Left ventricle myocardium inferior (tissue), 1 donor: Measurements from ENCODE around the gene STAMBP. TPM values are rescaled to one million over a fixed set of nuclear protein-coding genes. Genes with fewer than 3 reads are reported as not detected.

Source experiments
- DNase-seq: peaks from one replicate; pipeline ENCODE4 v3.0.0-alpha.2; 2020
- H3K27ac ChIP-seq: fragments of 200-600 bp; replicated peaks from 2 replicates; pipeline ENCODE4 v1.8.0; 2021
- H3K27me3 ChIP-seq: fragments of 200-600 bp; 2 replicates; pipeline ENCODE4 v1.8.0; 2021; ENCODE audit warnings: low read depth
- H3K36me3 ChIP-seq: fragments of 200-600 bp; 2 replicates; pipeline ENCODE4 v1.8.0; 2021
- H3K4me1 ChIP-seq: fragments of 200-600 bp; 2 replicates; pipeline ENCODE4 v1.8.0; 2021
- H3K4me3 ChIP-seq: fragments of 200-600 bp; 2 replicates; pipeline ENCODE4 v1.8.0; 2021; ENCODE audit warnings: mild to moderate bottlenecking, moderate library complexity
- H3K9me3 ChIP-seq: fragments of 200-600 bp; replicated peaks from 2 replicates; pipeline ENCODE4 v1.8.0; 2021
- intact Hi-C: fragments of 100-400 bp; cut with micrococcal nuclease; formaldehyde crosslinking; loops from one replicate; pipeline ENCODE4 v1.11.0; 2022
- total RNA-seq: library from RNA; stranded (reverse); fragmentation: NEBNext Ultra II Directional; extraction: Animal tissue kit (Norgen Biotek cat#: 25700); gene quantifications from one replicate; pipeline ENCODE4 v1.2.1, GENCODE V29; 2021
- TF ChIP-seq, protein P1 (sequence below): fragments of 200-600 bp; IDR thresholded peaks from 2 replicates; pipeline ENCODE4 v1.8.0; 2021; ENCODE audit warnings: antibody characterized with exemption, mild to moderate bottlenecking, borderline replicate concordance
- donor health status: DM: no; HTN: yes; CAD: no; lungs with severe emphysema.

The STAMBP gene
- total RNA-seq, 1 donor from 2014 or later: 35.5 TPM

DNA sequence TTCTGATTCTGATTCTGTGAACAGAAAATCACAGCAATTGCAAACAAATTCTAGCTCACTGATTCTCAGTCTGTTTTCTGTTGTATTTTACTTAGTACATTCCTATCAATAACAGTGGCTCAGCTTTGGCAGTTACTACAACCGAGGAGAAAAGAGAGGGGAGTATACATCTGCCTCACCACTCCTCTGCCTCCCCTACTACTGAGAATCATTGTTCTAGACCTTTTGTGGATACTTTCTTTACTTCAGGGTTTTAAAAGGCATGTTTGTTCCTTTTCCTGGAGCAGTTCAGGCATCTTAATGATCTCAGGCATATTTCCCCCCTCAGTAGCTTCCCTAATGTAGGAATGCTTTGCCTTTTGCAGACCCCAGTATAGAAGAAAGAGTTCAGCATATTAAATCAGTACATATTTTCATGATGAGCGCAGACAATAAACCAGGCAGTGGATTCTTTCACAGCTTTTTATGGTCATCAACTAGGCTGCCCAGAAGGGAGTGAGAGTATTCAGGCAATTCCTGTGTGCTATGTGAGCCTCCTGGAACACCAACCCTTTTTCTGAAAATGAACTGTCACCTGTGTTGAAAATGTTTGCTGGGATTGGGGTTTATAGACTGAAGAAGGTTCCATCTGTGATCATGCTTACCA, 10.3 kb downstream of the STAMBP start:
- intact Hi-C loops: no loop called here
- peaks cover 34% of the 10 kb centered on the region for H3K36me3 ChIP-seq
- TF ChIP-seq, protein P1, sequence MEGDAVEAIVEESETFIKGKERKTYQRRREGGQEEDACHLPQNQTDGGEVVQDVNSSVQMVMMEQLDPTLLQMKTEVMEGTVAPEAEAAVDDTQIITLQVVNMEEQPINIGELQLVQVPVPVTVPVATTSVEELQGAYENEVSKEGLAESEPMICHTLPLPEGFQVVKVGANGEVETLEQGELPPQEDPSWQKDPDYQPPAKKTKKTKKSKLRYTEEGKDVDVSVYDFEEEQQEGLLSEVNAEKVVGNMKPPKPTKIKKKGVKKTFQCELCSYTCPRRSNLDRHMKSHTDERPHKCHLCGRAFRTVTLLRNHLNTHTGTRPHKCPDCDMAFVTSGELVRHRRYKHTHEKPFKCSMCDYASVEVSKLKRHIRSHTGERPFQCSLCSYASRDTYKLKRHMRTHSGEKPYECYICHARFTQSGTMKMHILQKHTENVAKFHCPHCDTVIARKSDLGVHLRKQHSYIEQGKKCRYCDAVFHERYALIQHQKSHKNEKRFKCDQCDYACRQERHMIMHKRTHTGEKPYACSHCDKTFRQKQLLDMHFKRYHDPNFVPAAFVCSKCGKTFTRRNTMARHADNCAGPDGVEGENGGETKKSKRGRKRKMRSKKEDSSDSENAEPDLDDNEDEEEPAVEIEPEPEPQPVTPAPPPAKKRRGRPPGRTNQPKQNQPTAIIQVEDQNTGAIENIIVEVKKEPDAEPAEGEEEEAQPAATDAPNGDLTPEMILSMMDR: no peak
- no peak overlapping the region for H3K27ac ChIP-seq
- H3K4me3 ChIP-seq: no peak overlapping the region
- peaks cover 12% of the 10 kb centered on the region for H3K4me1 ChIP-seq
- no peaks in the 10 kb centered on the region for H3K27me3 ChIP-seq
- no peaks in the 10 kb centered on the region for H3K9me3 ChIP-seq
- no peak for DNase-seq

DNA sequence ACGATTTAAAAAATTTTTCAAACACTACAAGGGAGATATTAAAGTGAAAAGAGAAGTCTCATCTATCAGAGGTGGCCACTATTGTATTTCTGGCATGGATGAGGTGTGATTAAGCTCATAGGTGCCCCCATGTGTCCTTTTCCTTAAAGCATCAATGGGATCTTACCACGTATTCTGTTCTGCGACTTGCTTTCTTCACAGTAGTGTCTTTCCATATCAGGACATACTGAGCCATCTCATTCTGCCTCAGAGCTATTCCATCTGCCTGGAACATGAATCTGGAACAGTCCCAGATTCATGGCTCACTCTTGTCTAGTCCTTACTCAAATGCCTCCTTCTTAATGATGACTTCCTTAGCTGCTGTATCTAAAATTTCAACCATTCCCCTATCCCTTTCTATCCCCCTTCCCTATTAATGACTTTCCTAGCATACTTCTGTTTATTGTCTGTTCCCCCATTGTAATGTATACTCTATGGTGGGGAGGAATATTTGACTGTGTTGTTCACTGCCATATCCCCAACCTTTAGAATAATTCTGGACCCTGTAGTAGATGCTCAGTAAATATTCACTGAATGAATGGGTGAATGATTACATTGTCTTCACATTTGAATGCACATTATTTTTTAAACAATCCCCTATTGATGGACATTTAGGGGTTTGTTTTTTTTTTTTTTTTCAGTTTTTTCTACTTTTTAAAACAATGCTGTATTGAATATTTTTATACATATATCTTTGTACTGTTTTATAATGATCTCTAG, 11.1 kb downstream of the STAMBP start:
- Histone ChIP-seq H3K4me3 (no peak overlapping the region), H3K4me1 (peaks cover 12% of the 10 kb centered on the region), H3K36me3 (peaks cover 38% of the 10 kb centered on the region), H3K27me3 (no peaks in the 10 kb centered on the region), H3K9me3 (no peaks in the 10 kb centered on the region), H3K27ac (no peak overlapping the region)
- no peak for DNase-seq
- TF ChIP-seq, protein P1: no peak
- intact Hi-C loops: no loop called here

DNA sequence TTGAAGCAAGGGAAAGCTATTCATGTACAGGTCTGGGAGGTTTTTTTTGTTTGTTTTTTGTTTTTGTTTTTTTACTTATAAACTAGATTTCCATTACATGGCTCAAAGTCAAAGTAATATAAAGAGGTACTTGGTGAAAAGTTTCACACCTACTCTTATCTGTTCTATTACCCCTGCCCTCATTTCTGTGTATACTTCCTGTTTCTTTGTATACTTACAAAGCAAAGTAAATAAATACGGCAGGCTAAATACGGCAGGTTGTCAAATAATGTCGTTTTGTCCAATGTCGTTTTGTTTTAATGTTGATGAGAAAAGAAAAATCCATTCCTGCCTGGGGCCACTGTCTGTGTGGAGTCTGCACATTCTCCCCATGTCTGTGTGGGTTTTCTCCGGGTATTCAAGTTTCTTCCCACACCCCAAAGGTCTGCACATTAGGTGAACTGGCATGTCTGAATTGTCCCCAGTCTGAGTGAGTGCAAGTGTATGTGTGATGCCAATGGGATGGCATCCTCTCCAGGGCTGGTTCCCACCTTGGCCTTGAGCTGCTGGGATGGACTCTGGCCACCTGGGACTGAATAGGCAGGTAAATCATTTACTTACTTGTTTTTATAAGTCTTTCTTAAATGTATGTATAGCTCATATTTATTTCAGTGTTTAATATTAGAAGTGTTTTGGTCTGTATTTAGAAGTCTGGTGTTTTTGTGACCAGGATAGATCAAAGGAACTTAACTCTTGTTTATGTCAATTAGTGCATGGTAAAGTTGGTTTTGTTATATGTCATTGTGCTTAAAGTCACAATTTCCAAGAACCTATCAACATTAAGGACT, 13.4 kb downstream of the STAMBP start:
- H3K4me3 ChIP-seq: no peak overlapping the region
- intact Hi-C loops: no loop called here
- no peaks in the 10 kb centered on the region for H3K27me3 ChIP-seq
- no peak overlapping the region for H3K27ac ChIP-seq
- peaks cover 41% of the 10 kb centered on the region for H3K36me3 ChIP-seq
- DNase-seq: no peak
- H3K4me1 ChIP-seq: peaks cover 12% of the 10 kb centered on the region
- H3K9me3 ChIP-seq: no peaks in the 10 kb centered on the region
- TF ChIP-seq, protein P1: no peak

DNA sequence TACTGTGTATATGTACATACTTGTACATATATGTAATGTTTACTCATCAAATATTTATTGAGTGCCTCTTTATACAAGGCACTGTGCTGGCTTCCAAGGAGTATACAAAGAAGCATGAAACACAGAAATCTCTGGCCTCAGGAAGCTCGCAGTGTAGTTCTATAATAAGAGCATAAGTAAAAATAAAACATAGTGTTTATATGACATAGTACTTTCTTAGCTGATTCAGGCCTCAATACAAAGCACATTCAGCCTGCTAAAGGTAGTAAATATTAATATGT, 13.9 kb downstream of the STAMBP start:
- H3K9me3 ChIP-seq: no peaks in the 10 kb centered on the region
- no peaks in the 10 kb centered on the region for H3K27me3 ChIP-seq
- peaks cover 46% of the 10 kb centered on the region for H3K36me3 ChIP-seq
- TF ChIP-seq, protein P1: no peak
- intact Hi-C loops: no loop called here
- H3K4me3 ChIP-seq: no peak overlapping the region
- H3K4me1 ChIP-seq: peaks cover 12% of the 10 kb centered on the region
- no peak overlapping the region for H3K27ac ChIP-seq
- no peak for DNase-seq

DNA sequence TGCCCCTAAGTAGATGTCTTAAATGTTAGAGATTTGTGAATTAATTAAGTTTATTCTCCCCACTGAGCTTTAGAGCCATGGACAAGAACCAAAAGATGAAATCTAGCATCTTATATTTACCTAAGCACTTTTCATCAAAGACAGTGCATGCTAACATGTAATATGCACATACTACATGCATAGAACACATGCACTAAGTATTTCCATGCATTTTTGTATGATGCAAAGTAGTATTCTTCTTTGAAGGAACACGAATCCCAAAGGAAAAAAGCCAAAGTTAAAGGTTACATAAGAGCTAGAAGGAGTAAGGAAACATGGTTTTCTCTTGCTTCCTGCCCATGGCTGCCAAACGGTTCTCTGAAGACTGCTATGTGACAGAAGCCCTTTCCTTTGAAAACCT, 15.3 kb downstream of the STAMBP start:
- H3K36me3 ChIP-seq: peaks cover 60% of the 10 kb centered on the region
- TF ChIP-seq, protein P1: no peak

More for the DNA sequence above, 15.3 kb downstream of the STAMBP start:
- H3K27ac ChIP-seq: no peak overlapping the region
- no peak overlapping the region for H3K4me3 ChIP-seq
- H3K9me3 ChIP-seq: no peaks in the 10 kb centered on the region
- DNase-seq: no peak
- intact Hi-C loops: no loop called here
- no peaks in the 10 kb centered on the region for H3K27me3 ChIP-seq
- H3K4me1 ChIP-seq: peaks cover 3% of the 10 kb centered on the region
